GM19193 (cell line): Measurements from ENCODE around the gene COL4A2.

Experiments used
- POLR2A ChIP-seq: IDR thresholded peaks from 4 replicates; pipeline ENCODE4 v1.6.1; 2011; ENCODE audit not compliant: insufficient read depth, insufficient read length; ENCODE audit errors: extremely low read depth

The COL4A2 gene

GRCh38 chr13:110397436-110398115 lies 90.5 kb downstream of the COL4A2 start:
- TF ChIP-seq POLR2A, result no peak

GRCh38 chr13:110398564-110399507 lies 91.8 kb downstream of the COL4A2 start:
- TF ChIP-seq POLR2A, result no peak

- TF ChIP-seq POLR2A, result no peak
Measured at GRCh38 chr13:110399801-110400200, 92.7 kb downstream of the COL4A2 start.

- TF ChIP-seq POLR2A, result no peak
Measured at GRCh38 chr13:110400786-110401533, 93.9 kb downstream of the COL4A2 start.

- TF ChIP-seq POLR2A, result no peak
Measured at GRCh38 chr13:110402299-110403069, 95.4 kb downstream of the COL4A2 start.

GRCh38 chr13:110403315-110403714 lies 96.2 kb downstream of the COL4A2 start:
- TF ChIP-seq POLR2A, result no peak

- TF ChIP-seq POLR2A, result no peak
Measured at GRCh38 chr13:110403721-110404120, 96.6 kb downstream of the COL4A2 start.

GRCh38 chr13:110404321-110404720 lies 97.2 kb downstream of the COL4A2 start:
- TF ChIP-seq POLR2A, result no peak

GRCh38 chr13:110405597-110406450 lies 98.7 kb downstream of the COL4A2 start:
- TF ChIP-seq POLR2A, result no peak

GRCh38 chr13:110407021-110407420 lies 99.9 kb downstream of the COL4A2 start:
- no peak for TF ChIP-seq POLR2A

GRCh38 chr13:110407531-110407930 lies 100.4 kb downstream of the COL4A2 start:
- TF ChIP-seq POLR2A, result no peak

- no peak for TF ChIP-seq POLR2A
Measured at GRCh38 chr13:110408286-110408685, 101.2 kb downstream of the COL4A2 start.

- no peak for TF ChIP-seq POLR2A
Measured at GRCh38 chr13:110409581-110409992, 102.5 kb downstream of the COL4A2 start.
